Raji (cell line): Measurements from ENCODE around the gene CDH23.

ENCODE experiments used
- POLR2A ChIP-seq: IDR thresholded peaks from 2 replicates; pipeline ENCODE4 v1.6.1; 2011; ENCODE audit warnings: low read depth, low read length, control low read depth; ENCODE audit not compliant: insufficient read depth

CDH23 gene

DNA sequence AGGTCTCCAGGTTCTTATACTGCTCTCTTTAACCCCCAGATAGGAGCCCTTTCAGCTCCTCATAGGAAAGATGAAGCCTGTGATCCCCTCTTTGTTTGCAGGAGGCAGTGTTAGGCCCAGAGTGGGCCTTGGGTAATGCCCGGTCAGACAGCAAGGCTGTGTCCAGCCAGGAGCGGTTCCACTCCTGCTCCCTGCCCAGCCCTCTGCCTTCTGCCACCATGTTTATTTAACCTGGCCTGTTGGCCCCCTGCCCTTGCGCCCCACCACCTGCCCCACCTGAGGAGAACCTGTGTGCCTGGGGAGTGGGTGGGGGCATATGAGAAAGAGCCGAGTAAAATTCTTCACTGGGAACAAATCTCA is 24.3 kb downstream of the CDH23 start:
- TF ChIP-seq POLR2A, result no peak

DNA sequence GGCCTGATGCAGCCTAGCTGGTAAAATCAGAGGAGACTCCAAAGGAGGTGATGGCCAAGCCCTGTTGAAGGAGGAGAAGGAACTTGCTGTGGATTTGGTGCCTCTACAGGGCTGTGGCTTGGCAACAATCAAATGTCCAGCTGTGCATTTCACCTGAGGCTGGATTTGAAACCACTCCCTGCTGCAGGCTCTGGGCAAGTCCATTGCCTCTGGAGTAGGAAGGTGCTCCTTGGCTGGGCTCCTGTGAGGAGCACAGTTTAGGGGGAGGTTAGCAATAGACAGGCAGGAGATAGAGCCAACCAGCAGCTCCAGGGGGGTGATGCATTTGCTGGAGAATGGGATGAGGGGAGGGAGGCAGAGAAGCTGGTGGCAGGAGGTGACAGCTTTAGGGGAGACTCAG is 26.5 kb downstream of the CDH23 start:
- TF ChIP-seq POLR2A, result no peak

DNA sequence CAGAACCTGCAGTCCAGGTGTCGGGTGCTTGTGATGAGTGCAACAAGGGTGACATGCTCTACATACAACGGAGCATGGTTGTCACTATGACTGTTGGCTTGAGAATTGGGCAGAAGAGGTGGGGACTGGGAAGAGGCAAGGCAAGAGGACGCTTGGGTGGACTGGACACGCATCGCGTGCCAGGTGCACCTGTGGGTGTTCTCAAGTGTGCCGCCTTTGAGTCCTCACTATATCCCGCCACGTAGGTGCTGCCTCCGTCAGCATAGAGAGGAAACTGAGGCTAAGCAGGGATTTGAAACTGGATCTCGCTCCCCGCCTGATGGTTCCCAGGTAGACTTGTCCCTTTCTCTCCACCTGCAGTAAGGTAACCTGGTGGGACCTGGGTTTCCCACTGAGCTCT is 27.2 kb downstream of the CDH23 start:
- no peak for TF ChIP-seq POLR2A

- no peak for TF ChIP-seq POLR2A
Measured at GRCh38 chr10:71424496-71425194, 27.9 kb downstream of the CDH23 start.

GRCh38 chr10:71426058-71426605 is 29.4 kb downstream of the CDH23 start:
- TF ChIP-seq POLR2A, result no peak

DNA sequence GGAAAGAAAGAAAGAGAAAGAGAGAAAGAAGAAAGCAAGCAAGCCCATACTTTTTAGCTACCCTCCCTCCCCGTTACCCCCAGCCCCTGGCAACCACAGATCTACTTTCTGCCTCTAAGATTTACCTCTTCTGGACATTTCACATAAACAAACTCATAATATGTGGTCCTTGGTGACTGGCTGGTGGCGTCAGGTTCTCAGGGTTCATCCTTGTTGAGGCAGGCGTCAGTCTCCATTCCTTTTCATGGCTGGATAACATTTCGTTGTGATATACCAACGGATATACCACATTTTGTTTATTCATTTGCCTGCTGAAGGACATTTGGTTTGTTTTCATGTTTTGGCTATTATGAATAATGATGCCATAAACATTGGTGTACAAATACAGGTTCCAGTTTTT is 30.5 kb downstream of the CDH23 start:
- TF ChIP-seq POLR2A, result no peak

DNA sequence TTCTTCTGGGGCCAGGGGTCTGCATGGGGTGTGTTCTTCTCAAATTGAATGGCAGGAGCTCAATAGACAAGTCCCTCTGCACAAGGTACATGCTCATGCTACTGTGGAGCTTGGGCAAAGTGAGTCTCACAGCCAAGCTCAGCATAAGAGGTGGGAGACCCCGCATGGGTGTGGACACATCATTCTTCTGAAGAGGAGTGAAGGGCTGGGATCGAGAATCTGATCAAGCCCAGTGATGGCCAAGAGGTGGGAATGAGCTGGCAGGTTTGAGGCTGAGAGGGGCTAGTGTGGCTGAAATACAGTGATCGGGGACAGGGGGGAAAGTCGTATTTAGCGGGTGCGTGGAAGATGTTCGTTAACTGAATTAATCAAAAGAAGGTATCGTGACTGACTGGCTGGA is 32.6 kb downstream of the CDH23 start:
- no peak for TF ChIP-seq POLR2A

GRCh38 chr10:71429929-71430328 is 33.2 kb downstream of the CDH23 start:
- TF ChIP-seq POLR2A, result no peak

GRCh38 chr10:71431239-71432100 is 34.8 kb downstream of the CDH23 start:
- TF ChIP-seq POLR2A, result no peak

- no peak for TF ChIP-seq POLR2A
Measured at GRCh38 chr10:71432101-71432905, 35.6 kb downstream of the CDH23 start.

GRCh38 chr10:71432956-71433767 is 36.4 kb downstream of the CDH23 start:
- TF ChIP-seq POLR2A, result no peak

DNA sequence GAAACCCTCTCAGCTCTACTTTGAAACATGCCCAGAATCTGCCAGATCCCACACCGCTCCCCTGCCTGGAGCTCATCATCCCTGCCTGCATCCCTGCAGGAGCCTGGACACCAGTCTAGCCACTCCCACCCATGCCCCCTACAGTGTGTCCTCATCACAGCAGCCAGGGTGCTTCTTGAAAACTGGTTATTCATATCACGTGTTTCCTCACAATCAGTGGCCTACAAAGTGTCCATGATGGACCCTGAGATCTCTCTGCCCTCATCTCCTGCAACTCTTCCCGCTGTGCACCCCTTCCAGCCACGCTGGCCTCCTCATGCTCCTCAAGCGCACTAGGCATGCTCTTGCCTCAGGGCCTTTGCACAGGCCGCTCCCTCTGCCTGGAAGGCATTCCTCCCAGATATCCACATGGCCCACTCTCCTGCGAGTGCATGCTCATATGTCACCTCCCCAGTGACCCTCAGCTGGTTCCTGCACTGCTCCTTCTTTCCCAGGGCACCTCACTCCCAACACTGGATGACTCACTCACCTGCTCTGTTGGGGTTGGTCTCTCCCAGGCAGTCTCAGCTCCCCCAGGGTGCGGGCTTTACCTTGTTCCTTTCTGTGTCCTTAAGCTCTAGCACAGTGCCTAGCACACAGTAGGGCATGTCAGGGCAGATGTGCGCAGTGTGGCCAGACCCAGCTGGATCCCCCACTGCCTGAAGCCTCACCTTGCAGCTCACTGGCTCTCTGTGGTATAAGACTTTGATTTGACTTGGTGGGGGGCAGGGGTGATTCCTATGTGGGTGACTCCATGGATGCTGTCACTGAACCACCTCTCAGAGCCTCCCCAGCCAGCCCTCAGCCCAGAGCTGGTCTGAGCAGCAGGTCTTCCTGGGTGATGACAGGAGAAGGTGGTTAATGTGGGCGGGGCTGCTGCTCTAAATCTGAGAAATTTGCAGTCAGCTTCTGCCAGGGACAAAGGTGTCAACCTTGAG is 37.3 kb downstream of the CDH23 start:
- TF ChIP-seq POLR2A, result no peak

GRCh38 chr10:71434760-71435394 is 38.2 kb downstream of the CDH23 start:
- no peak for TF ChIP-seq POLR2A
